Fibroblast of lung (primary cell): ENCODE results near the gene TPPP. TPM values are rescaled to one million over a fixed set of nuclear protein-coding genes. Genes with fewer than 3 reads are reported as not detected.

ENCODE experiments used
- DNase-seq, 2 donors: peaks; one replicate each; pipeline versions ENCODE4 v3.0.0 to v3.0.0-alpha.2; 2010; ENCODE audit warnings: low read depth in 2 of 2
- H2AFZ ChIP-seq: 2 replicates; pipeline ENCODE4 v1.5.1; 2012; ENCODE audit warnings: low read length, control low read depth, inconsistent platforms
- H3K27ac ChIP-seq: 2 replicates; pipeline ENCODE4 v1.5.1; 2011; ENCODE audit warnings: low read length, control low read depth; ENCODE audit not compliant: insufficient read depth
- H3K27me3 ChIP-seq: 2 replicates; pipeline ENCODE4 v1.5.1; 2011; ENCODE audit warnings: mild to moderate bottlenecking, low read length; ENCODE audit not compliant: control insufficient read depth, insufficient read depth
- H3K36me3 ChIP-seq: 2 replicates; pipeline ENCODE4 v1.5.1; 2011; ENCODE audit warnings: low read length; ENCODE audit not compliant: control insufficient read depth, insufficient read depth
- H3K4me1 ChIP-seq: 2 replicates; pipeline ENCODE4 v1.5.1; 2011; ENCODE audit warnings: low read length; ENCODE audit not compliant: control insufficient read depth, insufficient read depth; ENCODE audit errors: extremely low read depth
- H3K4me2 ChIP-seq: 2 replicates; pipeline ENCODE4 v1.5.1; 2011; ENCODE audit warnings: low read length, control low read depth; ENCODE audit not compliant: insufficient read depth; ENCODE audit errors: extremely low read depth
- H3K4me3 ChIP-seq, 4 experiments: fragments of 200-600 bp in 1 of 4; sonication (generic) in 1 of 4; replicated peaks in 1 of 4; 2 replicates each; pipeline ENCODE4 v1.5.1; 2011 to 2016; ENCODE audit warnings: low read length in 4 of 4, low read depth in 3 of 4, mild to moderate bottlenecking in 3 of 4, control low read depth in 2 of 4, inconsistent platforms in 1 of 4, mixed read lengths in 1 of 4; ENCODE audit not compliant: insufficient read depth in 1 of 4; ENCODE audit errors: control extremely low read depth in 1 of 4
- H3K79me2 ChIP-seq: 2 replicates; pipeline ENCODE4 v1.5.1; 2012; ENCODE audit warnings: mild to moderate bottlenecking, low read length, inconsistent platforms; ENCODE audit not compliant: control insufficient read depth, insufficient read depth
- H3K9ac ChIP-seq: 2 replicates; pipeline ENCODE4 v1.5.1; 2011; ENCODE audit warnings: mild to moderate bottlenecking, low read length, control low read depth; ENCODE audit not compliant: insufficient read depth
- H3K9me3 ChIP-seq: 2 replicates; pipeline ENCODE4 v1.5.1; 2012; ENCODE audit warnings: low read depth, low read length; ENCODE audit not compliant: control insufficient read depth, insufficient read depth
- H4K20me1 ChIP-seq: 2 replicates; pipeline ENCODE4 v1.5.1; 2011; ENCODE audit warnings: low read length; ENCODE audit not compliant: control insufficient read depth, insufficient read depth; ENCODE audit errors: extremely low read depth
- CTCF ChIP-seq, 2 donors: IDR thresholded peaks in 1 of 2; conservative IDR thresholded peaks in 1 of 2; 1 replicate in 1 of 2; 2 replicates in 1 of 2; pipeline ENCODE4 v1.5.1; 2011 to 2012; ENCODE audit warnings: low read length in 2 of 2, control low read depth in 1 of 2, inconsistent platforms in 1 of 2, low read depth in 1 of 2, mild to moderate bottlenecking in 1 of 2
- EZH2 ChIP-seq: IDR thresholded peaks from 2 replicates; pipeline ENCODE4 v1.5.1; 2012; ENCODE audit warnings: low read length, control low read depth, mild to moderate bottlenecking; ENCODE audit errors: missing control alignments
- polyA plus RNA-seq, 2 donors: library from polyadenylated mRNA; depleted of rRNA in 1 of 2; stranded (reverse) in 1 of 2; unstranded in 1 of 2; fragments of >200 nt; gene quantifications; 2 replicates each; pipeline ENCODE4 v1.2.1, GENCODE V29; 2011 to 2012; ENCODE audit warnings: missing spikeins in 1 of 2
- total RNA-seq: library from RNA; depleted of rRNA; stranded (reverse); fragments of >200 nt; gene quantifications from 2 replicates; pipeline ENCODE4 v1.2.1, GENCODE V29; 2014

TPPP gene
- total and polyA plus RNA-seq, 2 donors (not counting 1 experiment from before 2014, with no cell fraction given) = 0.06 to 0.17 TPM

GRCh38 chr5:618450-618849, 74.7 kb downstream of the TPPP start:
- Histone ChIP-seq H3K9me3 (no peaks in the 10 kb centered on the region), H3K27me3 (no peaks in the 10 kb centered on the region), H3K79me2 (peaks cover 19% of the 10 kb centered on the region), H3K4me1 (no peaks in the 10 kb centered on the region), H3K27ac (no peak overlapping the region), H3K9ac (no peak overlapping the region), H2AFZ (no peak overlapping the region), H4K20me1 (no peaks in the 10 kb centered on the region), H3K36me3 (peaks cover 1% of the 10 kb centered on the region), H3K4me2 (no peak overlapping the region), H3K4me3 (no peak overlapping the region)
- no peak for TF ChIP-seq CTCF (conservative IDR thresholded peaks at IDR 0.05 in 1 of 2, IDR thresholded peaks at IDR 0.05 in 1 of 2; ENCODE audit: low read depth in 1 of 2, low read length in 2 of 2)
- no peak for TF ChIP-seq EZH2
- DNase-seq = no peak

GRCh38 chr5:617896-618295, 75.3 kb downstream of the TPPP start:
- Histone ChIP-seq H3K4me1 (no peaks in the 10 kb centered on the region), H3K27ac (no peak overlapping the region), H2AFZ (no peak overlapping the region), H3K79me2 (peaks cover 21% of the 10 kb centered on the region), H4K20me1 (no peaks in the 10 kb centered on the region), H3K9ac (no peak overlapping the region), H3K27me3 (no peaks in the 10 kb centered on the region), H3K4me2 (no peak overlapping the region), H3K4me3 (no peak overlapping the region), H3K9me3 (no peaks in the 10 kb centered on the region), H3K36me3 (peaks cover 1% of the 10 kb centered on the region)
- TF ChIP-seq CTCF (conservative IDR thresholded peaks at IDR 0.05 in 1 of 2, IDR thresholded peaks at IDR 0.05 in 1 of 2; ENCODE audit: low read depth in 1 of 2, low read length in 2 of 2) = no peak
- TF ChIP-seq EZH2 = no peak
- no peak for DNase-seq

DNA sequence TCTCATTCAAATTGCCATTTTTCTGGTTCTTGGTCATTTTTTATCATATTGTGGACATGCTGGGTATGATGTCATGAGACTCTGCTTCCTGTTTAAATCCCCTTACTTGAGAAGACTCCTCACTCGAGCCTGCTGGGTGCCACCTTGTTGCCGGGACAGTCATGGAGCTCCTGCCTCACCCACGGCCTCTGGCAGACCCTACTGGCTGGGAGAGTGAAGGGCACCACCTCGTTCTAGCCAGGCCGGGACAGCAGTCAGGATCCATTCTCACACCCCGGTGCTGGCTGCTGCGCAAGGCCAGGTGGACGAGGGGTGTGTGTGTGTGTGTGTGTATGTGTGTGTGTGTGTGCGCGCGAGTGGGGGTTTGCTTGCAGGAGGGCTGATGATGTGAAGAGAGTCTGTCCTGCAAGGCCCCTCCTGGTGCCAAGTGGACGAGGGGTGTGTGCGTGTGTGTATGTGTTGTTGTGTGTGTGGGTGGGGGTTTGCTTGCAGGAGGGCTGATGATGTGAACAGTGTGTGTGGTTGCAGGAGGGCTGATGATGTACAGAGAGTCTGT, 76.6 kb downstream of the TPPP start:
- Histone ChIP-seq H3K4me2 (no peak overlapping the region), H3K4me1 (no peaks in the 10 kb centered on the region), H3K27ac (no peak overlapping the region), H3K79me2 (peaks cover 26% of the 10 kb centered on the region), H2AFZ (no peak overlapping the region), H3K27me3 (no peaks in the 10 kb centered on the region), H3K4me3 (no peak overlapping the region), H3K9me3 (no peaks in the 10 kb centered on the region), H4K20me1 (no peaks in the 10 kb centered on the region), H3K36me3 (peaks cover 1% of the 10 kb centered on the region), H3K9ac (no peak overlapping the region)
- TF ChIP-seq EZH2 = no peak
- TF ChIP-seq CTCF (conservative IDR thresholded peaks at IDR 0.05 in 1 of 2, IDR thresholded peaks at IDR 0.05 in 1 of 2; ENCODE audit: low read depth in 1 of 2, low read length in 2 of 2) = no peak
- DNase-seq = no peak
